HEK293 (cell line): Measurements from ENCODE around the gene IL6R.

Experiments used
- CTCF ChIA-PET: fragments of 350-600 bp; formaldehyde crosslinking; extraction: SDS; loops from one replicate; lab custom pipeline; 2021; ENCODE audit warnings: antibody characterized with exemption; lab: Yijun Ruan, JAX
- POLR2A ChIA-PET: fragments of 300-600 bp; formaldehyde crosslinking; extraction: SDS; loops from one replicate; lab custom pipeline; 2020; ENCODE audit warnings: antibody characterized with exemption, inconsistent platforms; lab: Yijun Ruan, JAX
- H3K27ac ChIP-seq: fragments of 200-500 bp; sonication (Bioruptor generic); 2 replicates; pipeline ENCODE4 v1.5.1; 2014; ENCODE audit warnings: low read depth, low read length, control low read depth, inconsistent platforms; ENCODE audit errors: extremely low read depth
- H3K36me3 ChIP-seq, 2 experiments: fragments of 200-500 bp in 1 of 2; sonication (Bioruptor generic) in 1 of 2; 1 replicate in 1 of 2; 2 replicates in 1 of 2; pipeline ENCODE4 v1.5.1; 2014 to 2017; ENCODE audit warnings: inconsistent platforms in 2 of 2, low read length in 2 of 2; ENCODE audit not compliant: control insufficient read depth in 2 of 2, insufficient read depth in 1 of 2
- H3K4me1 ChIP-seq: fragments of 200-500 bp; sonication (Bioruptor generic); 2 replicates; pipeline ENCODE4 v1.5.1; 2014; ENCODE audit warnings: mild to moderate bottlenecking, low read length, inconsistent platforms; ENCODE audit not compliant: control insufficient read depth, insufficient read depth
- H3K4me3 ChIP-seq: 2 replicates; pipeline ENCODE4 v1.5.1; 2011; ENCODE audit warnings: low read depth, mild to moderate bottlenecking, control low read depth, low read length, moderate library complexity
- H3K9me3 ChIP-seq: fragments of 200-500 bp; sonication (Bioruptor generic); 2 replicates; pipeline ENCODE4 v1.5.1; 2014; ENCODE audit warnings: low read depth, low read length, inconsistent platforms; ENCODE audit not compliant: control insufficient read depth, insufficient read depth
- ATF2 ChIP-seq: fragments of 450-650 bp; formaldehyde crosslinking; IDR thresholded peaks from 2 replicates; pipeline ENCODE4 v1.5.1; 2016; ENCODE audit warnings: missing biosample characterization, missing genetic modification characterization, low read depth
- KLF8 ChIP-seq: fragments of 450-650 bp; formaldehyde crosslinking; IDR thresholded peaks from 2 replicates; pipeline ENCODE4 v1.5.1; 2016; ENCODE audit warnings: missing biosample characterization, missing genetic modification characterization
- ZBTB17 ChIP-seq: fragments of 450-650 bp; formaldehyde crosslinking; IDR thresholded peaks from 2 replicates; pipeline ENCODE4 v1.5.1; 2016; ENCODE audit warnings: missing biosample characterization, missing genetic modification characterization
- ZNF221 ChIP-seq: fragments of 450-650 bp; formaldehyde crosslinking; IDR thresholded peaks from 2 replicates; pipeline ENCODE4 v1.5.1; 2017; ENCODE audit warnings: missing biosample characterization, missing genetic modification characterization, borderline replicate concordance
- ZSCAN4 ChIP-seq: fragments of 450-650 bp; formaldehyde crosslinking; IDR thresholded peaks from 2 replicates; pipeline ENCODE4 v1.5.1; 2017; ENCODE audit warnings: missing biosample characterization, missing genetic modification characterization
- TF ChIP-seq, protein P1 (sequence below): fragments of 450-650 bp; formaldehyde crosslinking; conservative IDR thresholded peaks from 2 replicates; pipeline ENCODE4 v1.5.1; 2016; ENCODE audit warnings: low read depth, missing biosample characterization, missing genetic modification characterization
- TF ChIP-seq, protein P2 (sequence below): fragments of 450-650 bp; formaldehyde crosslinking; IDR thresholded peaks from 2 replicates; pipeline ENCODE4 v1.5.1; 2016; ENCODE audit warnings: missing biosample characterization, missing genetic modification characterization
- TF ChIP-seq, protein P3 (sequence below): fragments of 450-650 bp; IDR thresholded peaks from 2 replicates; pipeline ENCODE4 v1.5.1; 2018; ENCODE audit warnings: missing biosample characterization, mild to moderate bottlenecking, missing genetic modification characterization

Gene IL6R

GRCh38 chr1:154453574-154454352 is 48.6 kb downstream of the IL6R start (continued):
- TF ChIP-seq, protein P1, sequence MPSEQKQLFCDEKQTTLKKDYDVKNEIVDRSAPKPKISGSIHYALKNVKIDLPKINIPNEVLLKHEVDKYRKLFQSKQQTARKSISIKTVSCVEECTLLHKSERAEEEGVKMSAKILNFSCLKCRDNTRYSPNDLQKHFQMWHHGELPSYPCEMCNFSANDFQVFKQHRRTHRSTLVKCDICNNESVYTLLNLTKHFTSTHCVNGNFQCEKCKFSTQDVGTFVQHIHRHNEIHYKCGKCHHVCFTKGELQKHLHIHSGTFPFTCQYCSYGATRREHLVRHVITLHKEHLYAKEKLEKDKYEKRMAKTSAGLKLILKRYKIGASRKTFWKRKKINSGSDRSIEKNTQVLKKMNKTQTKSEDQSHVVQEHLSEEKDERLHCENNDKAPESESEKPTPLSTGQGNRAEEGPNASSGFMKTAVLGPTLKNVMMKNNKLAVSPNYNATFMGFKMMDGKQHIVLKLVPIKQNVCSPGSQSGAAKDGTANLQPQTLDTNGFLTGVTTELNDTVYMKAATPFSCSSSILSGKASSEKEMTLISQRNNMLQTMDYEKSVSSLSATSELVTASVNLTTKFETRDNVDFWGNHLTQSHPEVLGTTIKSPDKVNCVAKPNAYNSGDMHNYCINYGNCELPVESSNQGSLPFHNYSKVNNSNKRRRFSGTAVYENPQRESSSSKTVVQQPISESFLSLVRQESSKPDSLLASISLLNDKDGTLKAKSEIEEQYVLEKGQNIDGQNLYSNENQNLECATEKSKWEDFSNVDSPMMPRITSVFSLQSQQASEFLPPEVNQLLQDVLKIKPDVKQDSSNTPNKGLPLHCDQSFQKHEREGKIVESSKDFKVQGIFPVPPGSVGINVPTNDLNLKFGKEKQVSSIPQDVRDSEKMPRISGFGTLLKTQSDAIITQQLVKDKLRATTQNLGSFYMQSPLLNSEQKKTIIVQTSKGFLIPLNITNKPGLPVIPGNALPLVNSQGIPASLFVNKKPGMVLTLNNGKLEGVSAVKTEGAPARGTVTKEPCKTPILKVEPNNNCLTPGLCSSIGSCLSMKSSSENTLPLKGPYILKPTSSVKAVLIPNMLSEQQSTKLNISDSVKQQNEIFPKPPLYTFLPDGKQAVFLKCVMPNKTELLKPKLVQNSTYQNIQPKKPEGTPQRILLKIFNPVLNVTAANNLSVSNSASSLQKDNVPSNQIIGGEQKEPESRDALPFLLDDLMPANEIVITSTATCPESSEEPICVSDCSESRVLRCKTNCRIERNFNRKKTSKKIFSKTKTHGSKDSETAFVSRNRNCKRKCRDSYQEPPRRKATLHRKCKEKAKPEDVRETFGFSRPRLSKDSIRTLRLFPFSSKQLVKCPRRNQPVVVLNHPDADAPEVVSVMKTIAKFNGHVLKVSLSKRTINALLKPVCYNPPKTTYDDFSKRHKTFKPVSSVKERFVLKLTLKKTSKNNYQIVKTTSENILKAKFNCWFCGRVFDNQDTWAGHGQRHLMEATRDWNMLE = peak; percentile 58
- TF ChIP-seq ZBTB17 (tag by site-specific recombination) = peak; percentile 28; the same call in 1 of the 2 replicates
- TF ChIP-seq ZNF221 (tag by site-specific recombination) = no peak
- 0 out of 2 replicates have a peak, but pooled peaks have one; percentile 17 for TF ChIP-seq KLF8
- peak; percentile 81 for TF ChIP-seq ATF2 (tag by site-specific recombination)
- TF ChIP-seq, protein P2, sequence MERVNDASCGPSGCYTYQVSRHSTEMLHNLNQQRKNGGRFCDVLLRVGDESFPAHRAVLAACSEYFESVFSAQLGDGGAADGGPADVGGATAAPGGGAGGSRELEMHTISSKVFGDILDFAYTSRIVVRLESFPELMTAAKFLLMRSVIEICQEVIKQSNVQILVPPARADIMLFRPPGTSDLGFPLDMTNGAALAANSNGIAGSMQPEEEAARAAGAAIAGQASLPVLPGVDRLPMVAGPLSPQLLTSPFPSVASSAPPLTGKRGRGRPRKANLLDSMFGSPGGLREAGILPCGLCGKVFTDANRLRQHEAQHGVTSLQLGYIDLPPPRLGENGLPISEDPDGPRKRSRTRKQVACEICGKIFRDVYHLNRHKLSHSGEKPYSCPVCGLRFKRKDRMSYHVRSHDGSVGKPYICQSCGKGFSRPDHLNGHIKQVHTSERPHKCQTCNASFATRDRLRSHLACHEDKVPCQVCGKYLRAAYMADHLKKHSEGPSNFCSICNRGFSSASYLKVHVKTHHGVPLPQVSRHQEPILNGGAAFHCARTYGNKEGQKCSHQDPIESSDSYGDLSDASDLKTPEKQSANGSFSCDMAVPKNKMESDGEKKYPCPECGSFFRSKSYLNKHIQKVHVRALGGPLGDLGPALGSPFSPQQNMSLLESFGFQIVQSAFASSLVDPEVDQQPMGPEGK (tag by site-specific recombination) = peak; percentile 66; the same call in 1 of the 2 replicates

DNA sequence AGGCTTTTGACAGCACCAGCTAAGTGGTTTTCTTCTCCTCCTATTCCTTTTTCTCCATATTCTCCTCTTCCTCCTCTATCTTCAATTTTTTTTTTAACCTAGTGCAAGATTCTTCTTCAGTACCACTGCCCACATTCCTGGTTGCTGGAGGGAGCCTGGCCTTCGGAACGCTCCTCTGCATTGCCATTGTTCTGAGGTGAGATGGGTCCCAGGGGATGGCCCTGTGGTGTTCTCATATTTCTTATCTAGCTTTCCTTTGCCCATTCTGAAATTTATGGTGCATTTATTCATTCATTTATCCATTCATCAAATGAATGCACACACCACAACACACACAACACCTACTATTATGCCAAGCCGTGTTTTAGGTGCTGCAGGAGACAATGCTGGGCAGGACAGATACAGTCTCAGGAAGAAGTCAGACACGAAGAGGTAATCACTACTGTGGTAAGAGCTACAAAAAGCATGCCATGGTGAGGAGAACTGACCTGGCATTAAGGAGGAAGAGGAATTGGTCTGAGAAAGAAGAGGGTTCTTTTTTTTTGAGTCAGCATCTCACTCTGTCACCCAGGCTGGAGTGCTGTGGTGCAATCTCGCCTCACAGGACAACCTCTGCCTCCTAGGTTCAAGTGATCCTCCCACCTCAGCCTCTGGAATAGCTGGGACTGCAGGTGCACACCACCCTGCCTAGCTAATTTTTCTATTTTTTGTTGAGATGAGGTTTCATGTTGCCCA is 49.4 kb downstream of the IL6R start:
- Histone ChIP-seq H3K4me1 (no peaks in the 10 kb centered on the region; the same call in 1 of the 2 replicates), H3K36me3 (no peaks in the 10 kb centered on the region), H3K27ac (no peak overlapping the region), H3K4me3 (no peak overlapping the region), H3K9me3 (no peaks in the 10 kb centered on the region)
- ChIA-PET CTCF (interaction anchor here (0.6 to 1.4 kb wide), 6 partner anchors 10 to 269 kb away, joined by 3 to 4 read pairs (median 3); no protein-coding TSS in a partner anchor), POLR2A (no interaction called here)
- TF ChIP-seq, protein P3, sequence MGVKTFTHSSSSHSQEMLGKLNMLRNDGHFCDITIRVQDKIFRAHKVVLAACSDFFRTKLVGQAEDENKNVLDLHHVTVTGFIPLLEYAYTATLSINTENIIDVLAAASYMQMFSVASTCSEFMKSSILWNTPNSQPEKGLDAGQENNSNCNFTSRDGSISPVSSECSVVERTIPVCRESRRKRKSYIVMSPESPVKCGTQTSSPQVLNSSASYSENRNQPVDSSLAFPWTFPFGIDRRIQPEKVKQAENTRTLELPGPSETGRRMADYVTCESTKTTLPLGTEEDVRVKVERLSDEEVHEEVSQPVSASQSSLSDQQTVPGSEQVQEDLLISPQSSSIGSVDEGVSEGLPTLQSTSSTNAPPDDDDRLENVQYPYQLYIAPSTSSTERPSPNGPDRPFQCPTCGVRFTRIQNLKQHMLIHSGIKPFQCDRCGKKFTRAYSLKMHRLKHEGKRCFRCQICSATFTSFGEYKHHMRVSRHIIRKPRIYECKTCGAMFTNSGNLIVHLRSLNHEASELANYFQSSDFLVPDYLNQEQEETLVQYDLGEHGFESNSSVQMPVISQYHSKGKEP (tag by site-specific recombination) = peak; percentile 53; the same call in 1 of the 2 replicates
- TF ChIP-seq ZSCAN4 = no peak
